Measurements from ENCODE around the gene CHN2. TPM values are rescaled to one million over a fixed set of nuclear protein-coding genes. Genes with fewer than 3 reads are reported as not detected.
A peak's percentile ranks its signal among the peaks of the same experiment; 100 is the strongest.

Gene CHN2
- total and polyA plus RNA-seq, 2 donors (not counting 1 experiment from before 2014, with no cell fraction given): 0.86 to 1.4 TPM

- H3K9ac ChIP-seq (ENCODE audit: low read length): no peak overlapping the region
- no peaks in the 10 kb centered on the region for H3K79me2 ChIP-seq (ENCODE audit: control insufficient read depth, insufficient read depth, low read length)
- no peak overlapping the region for H3K27ac ChIP-seq (ENCODE audit: low read length in 2 of 2)
- Mint-ChIP-seq H3K4me1 (peaks cover 12% of the 10 kb centered on the region), H3K9me3 (ENCODE audit: insufficient read depth) (no peaks in the 10 kb centered on the region), H3K27me3 (no peaks in the 10 kb centered on the region), H3K4me3 (peak overlapping the region; percentile 9), H3K27ac (no peak overlapping the region)
- no peak overlapping the region for H3K4me2 ChIP-seq (replicated peaks; ENCODE audit: low read depth, low read length, poor library complexity, severe bottlenecking)
- ChIA-PET CTCF (no interaction called here), POLR2A (no interaction called here)
- WGBS (ENCODE audit: insufficient coverage): 27% methylated on average over 3 of the region's 4 CpGs
- H3K4me3 ChIP-seq (ENCODE audit: control extremely low read depth in 1 of 5, extremely low read depth in 1 of 5, insufficient read depth in 1 of 5, low read depth in 2 of 5, low read length in 4 of 5): no peak overlapping the region
- no peak for ATAC-seq (ENCODE audit: low read depth)
- H2AFZ ChIP-seq (ENCODE audit: insufficient read depth, low read depth, low read length, poor library complexity, severe bottlenecking): peak overlapping the region; percentile 21
- no peaks in the 10 kb centered on the region for H3K27me3 ChIP-seq (replicated peaks in 1 of 4; ENCODE audit: control extremely low read depth in 1 of 4, control insufficient read depth in 3 of 4, insufficient read depth in 4 of 4, low read length in 3 of 4)
- no peaks in the 10 kb centered on the region for H3K4me1 ChIP-seq (ENCODE audit: control insufficient read depth in 2 of 2, insufficient read depth in 2 of 2, low read length in 2 of 2)
- no peak for DNase-seq
- TF ChIP-seq EZH2 (IDR thresholded peaks at IDR 0.05; ENCODE audit: borderline replicate concordance, insufficient read depth, low read depth, low read length, poor library complexity, severe bottlenecking): no peak
- TF ChIP-seq, protein P1, sequence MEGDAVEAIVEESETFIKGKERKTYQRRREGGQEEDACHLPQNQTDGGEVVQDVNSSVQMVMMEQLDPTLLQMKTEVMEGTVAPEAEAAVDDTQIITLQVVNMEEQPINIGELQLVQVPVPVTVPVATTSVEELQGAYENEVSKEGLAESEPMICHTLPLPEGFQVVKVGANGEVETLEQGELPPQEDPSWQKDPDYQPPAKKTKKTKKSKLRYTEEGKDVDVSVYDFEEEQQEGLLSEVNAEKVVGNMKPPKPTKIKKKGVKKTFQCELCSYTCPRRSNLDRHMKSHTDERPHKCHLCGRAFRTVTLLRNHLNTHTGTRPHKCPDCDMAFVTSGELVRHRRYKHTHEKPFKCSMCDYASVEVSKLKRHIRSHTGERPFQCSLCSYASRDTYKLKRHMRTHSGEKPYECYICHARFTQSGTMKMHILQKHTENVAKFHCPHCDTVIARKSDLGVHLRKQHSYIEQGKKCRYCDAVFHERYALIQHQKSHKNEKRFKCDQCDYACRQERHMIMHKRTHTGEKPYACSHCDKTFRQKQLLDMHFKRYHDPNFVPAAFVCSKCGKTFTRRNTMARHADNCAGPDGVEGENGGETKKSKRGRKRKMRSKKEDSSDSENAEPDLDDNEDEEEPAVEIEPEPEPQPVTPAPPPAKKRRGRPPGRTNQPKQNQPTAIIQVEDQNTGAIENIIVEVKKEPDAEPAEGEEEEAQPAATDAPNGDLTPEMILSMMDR (IDR thresholded peaks at IDR 0.05): no peak
- H4K20me1 ChIP-seq (ENCODE audit: control insufficient read depth, insufficient read depth, low read length, poor library complexity, severe bottlenecking): no peaks in the 10 kb centered on the region
- no peaks in the 10 kb centered on the region for H3K36me3 ChIP-seq (replicated peaks in 1 of 2; ENCODE audit: control extremely low read depth in 1 of 2, control insufficient read depth in 1 of 2, extremely low read depth in 1 of 2, insufficient read depth in 2 of 2, low read length in 1 of 2)
- no peaks in the 10 kb centered on the region for H3K9me3 ChIP-seq (ENCODE audit: control extremely low read depth in 1 of 3, control insufficient read depth in 2 of 3, insufficient read depth in 1 of 3, low read length in 2 of 3)
- intact Hi-C loops (cut with micrococcal nuclease): no loop called here
Observed at GRCh38 chr7:29270594-29271318, 76.2 kb downstream of the CHN2 start.

DNA sequence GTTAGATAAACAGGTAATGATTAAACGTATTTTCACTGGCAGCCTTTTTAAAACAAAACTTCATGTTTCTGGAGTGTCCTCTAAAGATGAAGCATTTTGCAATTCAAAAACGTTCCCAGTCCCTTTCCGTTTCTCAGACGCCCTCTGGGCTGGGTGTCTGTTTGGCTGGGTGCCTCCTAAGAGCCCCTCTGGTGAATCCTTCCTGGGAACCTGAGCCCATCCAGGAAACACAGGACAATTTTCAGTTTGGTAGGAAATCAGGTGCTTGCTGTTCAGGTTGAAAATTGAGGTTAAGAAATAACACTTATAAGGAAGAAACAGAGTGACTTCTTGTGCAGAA is 76.7 kb downstream of the CHN2 start:
- Histone ChIP-seq H3K9me3 (ENCODE audit: control extremely low read depth in 1 of 3, control insufficient read depth in 2 of 3, insufficient read depth in 1 of 3, low read length in 2 of 3) (no peaks in the 10 kb centered on the region), H4K20me1 (ENCODE audit: control insufficient read depth, insufficient read depth, low read length, poor library complexity, severe bottlenecking) (no peaks in the 10 kb centered on the region), H3K4me2 (replicated peaks; ENCODE audit: low read depth, low read length, poor library complexity, severe bottlenecking) (no peak overlapping the region), H3K79me2 (ENCODE audit: control insufficient read depth, insufficient read depth, low read length) (no peaks in the 10 kb centered on the region), H3K27ac (ENCODE audit: low read length in 2 of 2) (no peak overlapping the region), H3K4me3 (ENCODE audit: control extremely low read depth in 1 of 5, extremely low read depth in 1 of 5, insufficient read depth in 1 of 5, low read depth in 2 of 5, low read length in 4 of 5) (no peak overlapping the region), H3K27me3 (replicated peaks in 1 of 4; ENCODE audit: control extremely low read depth in 1 of 4, control insufficient read depth in 3 of 4, insufficient read depth in 4 of 4, low read length in 3 of 4) (no peaks in the 10 kb centered on the region), H3K9ac (ENCODE audit: low read length) (no peak overlapping the region), H3K36me3 (replicated peaks in 1 of 2; ENCODE audit: control extremely low read depth in 1 of 2, control insufficient read depth in 1 of 2, extremely low read depth in 1 of 2, insufficient read depth in 2 of 2, low read length in 1 of 2) (no peaks in the 10 kb centered on the region), H3K4me1 (ENCODE audit: control insufficient read depth in 2 of 2, insufficient read depth in 2 of 2, low read length in 2 of 2) (no peaks in the 10 kb centered on the region), H2AFZ (ENCODE audit: insufficient read depth, low read depth, low read length, poor library complexity, severe bottlenecking) (peak overlapping the region; percentile 21)
- Mint-ChIP-seq H3K4me1 (peaks cover 13% of the 10 kb centered on the region), H3K27ac (no peak overlapping the region), H3K9me3 (ENCODE audit: insufficient read depth) (no peaks in the 10 kb centered on the region), H3K27me3 (no peaks in the 10 kb centered on the region), H3K4me3 (peak overlapping the region; percentile 9)
- DNase-seq: no peak
- WGBS (ENCODE audit: insufficient coverage): 64% methylated on average over 4 of the region's 4 CpGs
- intact Hi-C loops (cut with micrococcal nuclease): no loop called here
- ATAC-seq (ENCODE audit: low read depth): no peak
- no peak for TF ChIP-seq EZH2 (IDR thresholded peaks at IDR 0.05; ENCODE audit: borderline replicate concordance, insufficient read depth, low read depth, low read length, poor library complexity, severe bottlenecking)
- TF ChIP-seq, protein P1 (IDR thresholded peaks at IDR 0.05): no peak
- ChIA-PET CTCF (no interaction called here), POLR2A (no interaction called here)

Data from B cell (primary cell).